PC-3 (cell line): ENCODE data around the gene USP15.

Experiments
- CTCF ChIP-seq: fragments of 300-600 bp; sonication (generic); conservative IDR thresholded peaks from 2 replicates; pipeline ENCODE4 v1.5.1; 2017; ENCODE audit warnings: antibody characterized with exemption, low read depth, mild to moderate bottlenecking, low read length
- EZH2 ChIP-seq: fragments of 300-600 bp; sonication (generic); IDR thresholded peaks from one replicate; pipeline ENCODE4 v1.6.1; 2017; ENCODE audit warnings: antibody characterized with exemption, mild to moderate bottlenecking, low read length; ENCODE audit not compliant: unreplicated experiment

- TF ChIP-seq EZH2 = no peak
- TF ChIP-seq CTCF = no peak
Observed at GRCh38 chr12:62350554-62350953, 90.3 kb downstream of the USP15 start.
